ENCODE data around the gene IQCC.

Gene IQCC

DNA sequence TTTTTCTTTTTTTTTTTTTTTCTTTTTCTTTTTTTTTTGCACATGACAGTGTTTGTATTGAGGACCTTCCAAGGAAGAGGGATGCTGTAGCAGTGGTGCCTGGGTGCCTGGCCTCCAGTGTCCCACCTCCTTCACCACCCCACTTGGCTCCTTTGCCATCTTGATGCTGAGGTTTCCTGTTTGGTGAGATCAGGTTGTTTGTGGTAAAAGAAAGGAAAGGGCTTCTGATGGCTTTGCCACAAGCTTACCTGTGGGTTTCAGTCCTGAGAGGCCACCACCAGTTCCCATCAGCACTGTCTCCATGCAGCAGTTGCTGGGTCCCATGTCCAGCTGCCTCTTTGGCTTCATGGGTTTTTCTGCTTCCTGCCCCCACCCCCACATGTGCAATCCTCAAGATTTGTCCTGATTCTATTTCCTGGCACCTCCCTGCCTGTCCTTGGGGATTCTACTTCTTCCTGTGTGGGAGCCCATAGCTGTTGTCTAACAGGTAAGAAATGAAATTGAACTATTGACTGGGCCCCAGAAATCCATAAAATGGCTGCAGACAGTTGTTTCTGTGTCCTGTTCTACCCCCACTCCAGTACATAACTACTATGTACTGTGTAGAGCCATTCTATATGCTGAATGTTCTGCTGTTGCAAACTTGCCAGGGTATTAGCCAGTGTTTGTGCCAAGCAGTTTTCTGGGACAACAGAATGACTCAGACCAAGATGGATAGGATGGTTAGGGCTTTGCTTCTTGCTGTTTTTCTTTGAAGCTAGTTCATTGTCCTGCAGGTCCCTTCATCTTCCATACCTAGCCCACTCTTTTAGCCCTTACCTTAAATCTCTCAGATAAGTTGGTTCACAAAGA is 9.3 kb upstream of the IQCC start:
- DNase-seq: no peak

DNA sequence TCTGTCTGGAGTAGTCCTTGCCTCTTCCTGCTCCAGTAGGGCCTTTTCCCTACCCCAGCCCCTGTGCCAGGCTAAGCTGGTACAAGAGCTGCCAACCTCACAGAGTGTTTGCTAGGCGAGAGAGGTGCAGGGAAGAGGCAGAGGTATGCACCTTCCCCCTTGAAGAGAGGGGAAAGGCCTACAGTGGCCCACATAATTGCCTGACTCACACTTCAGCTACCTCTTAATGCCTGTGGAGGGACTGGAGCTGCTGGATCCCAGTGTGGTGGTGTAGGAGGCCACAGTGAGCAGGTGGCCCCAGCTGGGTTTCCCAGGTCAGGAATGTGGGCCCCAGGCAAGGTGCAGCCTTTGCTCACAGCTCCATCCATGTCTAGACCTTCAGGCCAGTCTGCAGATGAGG is 8.4 kb upstream of the IQCC start:
- no peak for DNase-seq

DNA sequence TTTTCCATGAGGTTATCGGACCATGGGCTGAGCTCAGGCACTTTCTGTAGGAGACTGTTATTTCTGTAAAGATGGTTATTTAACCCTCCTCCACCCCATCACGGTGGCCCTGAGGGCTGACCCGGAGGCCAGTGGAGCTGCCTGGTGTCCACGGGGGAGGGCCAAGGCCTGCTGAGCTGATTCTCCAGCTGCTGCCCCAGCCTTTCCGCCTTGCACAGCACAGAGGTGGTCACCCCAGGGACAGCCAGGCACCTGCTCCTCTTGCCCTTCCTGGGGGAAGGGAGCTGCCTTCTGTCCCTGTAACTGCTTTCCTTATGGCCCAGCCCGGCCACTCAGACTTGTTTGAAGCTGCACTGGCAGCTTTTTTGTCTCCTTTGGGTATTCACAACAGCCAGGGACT is 7.6 kb upstream of the IQCC start:
- no peak for DNase-seq

DNA sequence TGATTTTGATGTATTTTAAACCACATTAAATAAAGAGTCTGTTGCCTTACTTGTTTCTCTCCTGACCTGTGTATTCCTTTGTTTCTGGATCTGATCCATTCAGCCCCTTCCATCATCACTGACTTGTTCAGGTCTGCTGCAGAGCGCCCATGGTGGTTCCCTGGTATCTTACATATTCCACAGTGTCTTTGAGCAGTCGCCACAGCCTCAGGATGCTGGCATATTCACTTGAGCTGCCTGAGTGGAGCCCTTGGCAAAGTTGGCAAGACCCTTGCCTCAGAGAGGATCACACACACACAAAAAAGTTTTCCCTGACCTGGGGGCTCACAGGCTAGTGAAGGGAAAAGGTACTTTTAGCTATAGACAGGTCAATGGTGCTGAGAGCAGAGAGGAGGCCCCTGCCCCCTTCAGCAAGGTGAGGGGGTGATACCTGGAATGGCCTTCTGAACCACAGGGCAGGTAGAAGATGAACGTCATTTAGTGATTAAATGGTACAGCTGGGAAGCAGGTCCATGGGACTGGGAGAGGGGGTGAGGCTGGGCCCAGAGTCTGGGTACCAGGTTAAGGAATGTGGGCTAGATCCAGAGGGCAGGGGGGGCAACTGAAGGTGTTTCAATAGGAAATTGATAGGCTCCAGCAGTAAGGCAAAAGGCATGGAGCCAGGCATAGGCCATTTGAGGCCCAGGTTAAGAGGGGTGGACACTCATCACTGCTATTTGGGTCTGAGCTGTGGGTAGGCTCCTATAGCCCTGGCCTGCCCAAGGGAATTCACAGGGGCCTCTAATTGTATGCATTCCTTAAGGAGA is 7.0 kb upstream of the IQCC start:
- no peak for DNase-seq

DNA sequence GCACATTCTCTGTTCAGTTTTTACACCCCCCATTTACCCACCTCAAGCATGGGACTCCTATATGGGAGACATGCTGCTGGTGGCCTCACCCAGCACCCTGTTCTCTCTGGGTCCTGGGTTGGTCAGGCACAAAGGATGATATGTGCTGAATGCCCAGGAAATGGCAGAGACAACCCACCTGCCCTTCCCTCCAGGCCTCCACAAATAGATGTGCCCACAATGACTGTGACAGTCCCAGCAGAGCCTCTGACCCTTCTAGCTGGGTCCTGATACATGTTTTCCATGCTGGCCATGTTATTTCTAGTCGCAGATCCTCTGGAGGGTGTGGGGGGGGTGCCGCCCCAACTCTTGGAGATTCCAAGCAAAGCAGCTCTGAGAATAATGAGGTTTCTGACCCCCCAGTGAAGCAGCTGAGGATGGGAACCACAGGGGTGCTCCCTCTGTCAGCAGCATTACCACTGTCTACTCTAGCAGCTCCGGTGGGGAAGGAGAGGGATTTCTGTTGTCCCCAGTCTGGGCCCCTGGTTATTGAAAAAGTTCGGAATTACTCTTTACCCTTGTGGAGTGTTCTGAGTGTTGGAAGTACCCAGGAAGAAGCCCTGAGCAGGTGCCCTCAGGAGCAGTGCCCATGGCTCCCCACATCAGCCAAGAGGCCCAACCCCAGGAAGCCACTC is 6.3 kb upstream of the IQCC start:
- no peak for DNase-seq

DNA sequence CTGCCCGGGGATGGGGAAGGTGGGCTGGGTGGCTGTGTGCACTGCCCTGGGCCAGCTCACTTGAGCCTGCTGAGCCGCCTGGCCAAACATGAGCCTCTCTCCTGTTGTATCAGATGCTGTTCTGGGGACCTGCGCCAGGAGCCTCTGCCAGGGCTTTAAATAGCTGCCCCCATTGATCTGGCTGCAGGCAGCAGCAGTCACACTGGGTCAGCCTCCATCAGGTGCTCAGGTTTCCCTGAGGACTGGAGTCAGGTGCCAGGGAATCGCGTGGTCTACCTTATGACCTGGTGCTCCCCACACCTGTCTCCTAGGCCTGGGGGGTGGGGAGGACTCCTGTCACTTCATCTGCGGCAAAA is 5.8 kb upstream of the IQCC start:
- DNase-seq: no peak

DNA sequence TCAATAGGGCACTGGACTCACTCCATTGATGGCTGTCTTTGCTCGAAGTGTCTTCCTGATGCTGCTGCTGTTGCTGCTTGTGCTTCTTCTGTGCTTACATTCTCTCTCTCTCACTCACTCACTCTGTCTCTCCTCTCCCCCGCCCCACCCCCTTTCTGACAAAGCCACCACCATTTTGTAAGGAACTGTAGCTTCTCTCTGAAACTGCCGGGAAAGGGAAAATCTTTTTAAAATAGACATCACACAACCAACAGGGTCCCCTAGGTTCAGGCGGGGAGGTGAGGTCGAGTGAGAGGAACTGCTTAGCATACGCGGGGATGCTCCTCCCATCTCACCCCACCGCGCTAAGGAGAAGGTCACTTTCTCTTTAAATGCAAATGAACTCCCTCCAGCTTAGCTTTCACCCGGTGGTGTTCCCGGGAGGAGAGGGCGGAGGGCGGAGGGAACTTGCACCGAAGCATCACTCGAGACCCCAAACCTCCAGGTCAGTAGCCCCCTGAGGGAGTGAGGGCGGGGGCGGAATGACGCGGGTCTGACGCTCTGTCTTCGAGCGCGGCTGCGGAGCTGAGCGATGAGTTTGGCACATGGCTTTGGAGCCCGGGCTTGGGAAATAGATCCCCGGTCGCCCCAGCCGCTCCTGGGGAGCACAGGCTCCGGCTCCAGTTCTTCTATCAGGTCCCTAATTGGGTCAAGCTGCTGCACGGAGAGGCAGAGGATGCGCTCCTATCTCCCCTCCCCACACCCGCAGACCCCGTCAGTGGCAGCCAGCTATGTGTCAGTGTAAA is 5.1 kb upstream of the IQCC start, which contains the start of gene CCDC28B:
Gene CCDC28B (plus strand): TSS at position 370 of the 785 bp plus-strand sequence. CDS start 1,341 bp downstream, outside the sequence.
- DNase-seq: peak; percentile 44

DNA sequence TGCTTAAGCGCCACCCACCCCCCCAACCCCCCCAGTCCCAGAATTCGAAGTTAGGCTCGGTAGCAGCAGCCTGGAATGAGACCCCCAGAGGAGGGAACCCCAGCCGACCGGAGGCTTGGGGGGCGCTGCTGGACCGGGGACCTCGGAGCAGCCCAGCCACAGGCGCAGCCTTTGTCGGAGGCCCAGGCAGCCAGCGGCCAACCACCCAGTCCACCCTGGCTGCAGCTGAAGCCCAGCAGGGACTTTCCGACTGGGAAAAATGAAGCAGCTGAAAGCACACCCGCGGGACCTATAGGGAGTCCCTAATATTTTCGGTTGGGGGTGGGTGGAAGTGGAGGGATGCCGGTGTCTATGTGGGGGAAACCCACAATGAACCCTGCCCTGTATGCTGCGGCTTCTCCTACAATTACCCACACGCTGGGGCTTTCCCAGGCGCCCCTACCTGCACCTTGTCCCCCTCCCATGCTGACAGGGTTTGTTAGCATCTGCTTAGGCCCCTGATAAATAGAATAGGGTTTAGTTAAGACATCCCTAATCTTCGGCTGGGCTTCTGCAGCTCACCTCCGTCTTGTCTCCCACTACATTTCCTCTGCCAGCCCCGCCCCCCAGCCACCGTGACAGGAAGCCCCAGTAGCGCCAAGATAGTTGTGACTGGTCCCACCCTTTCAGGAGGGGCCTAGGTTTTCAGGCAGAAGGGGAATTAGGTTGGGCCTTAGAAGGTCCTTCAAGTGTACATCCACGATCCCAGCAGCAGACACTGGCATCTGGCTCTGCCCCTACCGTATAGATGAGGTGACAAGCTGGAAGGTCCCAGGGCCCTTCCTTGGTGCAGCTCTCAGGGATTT is 4.2 kb upstream of the IQCC start:
- peak; percentile 72 for DNase-seq

DNA sequence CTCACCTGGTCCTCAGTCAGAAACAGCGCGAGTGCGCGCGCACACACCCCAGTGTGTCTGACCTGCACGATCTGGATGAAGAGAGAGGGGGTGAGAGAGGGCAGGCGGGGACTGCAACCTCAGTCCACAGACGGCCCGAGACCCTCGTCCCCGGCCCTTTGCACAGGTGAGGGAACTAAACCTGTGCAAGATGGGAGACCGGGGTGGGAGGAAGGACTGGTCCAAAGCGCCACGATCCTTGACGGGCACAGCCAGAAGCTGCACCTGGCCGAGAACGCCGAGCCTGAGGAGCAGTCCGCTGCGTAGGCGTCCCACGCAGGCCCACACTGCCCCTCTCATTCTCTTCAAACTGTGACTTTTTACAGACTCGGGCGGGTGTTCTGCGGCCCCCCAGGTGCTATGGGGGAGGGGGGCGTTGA is 519 bp upstream of the IQCC start:
- DNase-seq: no peak

DNA sequence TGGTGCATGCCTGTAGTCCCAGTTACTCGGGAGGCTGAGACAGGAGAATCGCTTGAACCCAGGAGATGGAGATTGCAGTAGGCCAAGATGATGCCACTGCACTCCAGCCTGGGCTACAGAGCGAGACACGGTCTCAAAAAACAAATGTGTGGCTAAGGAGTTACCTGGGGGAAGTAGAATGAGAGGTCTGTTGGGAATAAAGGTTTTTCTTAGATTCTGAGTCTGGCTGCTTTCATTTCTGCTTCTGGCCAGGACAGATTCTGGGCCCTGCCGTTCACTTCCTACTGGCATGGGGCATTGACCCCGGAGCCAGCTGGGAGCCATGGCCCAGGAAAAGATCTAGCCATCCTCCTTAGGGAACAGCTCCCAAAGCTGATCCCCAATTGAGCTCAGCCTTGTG is 3.0 kb downstream of the IQCC start:
- no peak for DNase-seq

DNA sequence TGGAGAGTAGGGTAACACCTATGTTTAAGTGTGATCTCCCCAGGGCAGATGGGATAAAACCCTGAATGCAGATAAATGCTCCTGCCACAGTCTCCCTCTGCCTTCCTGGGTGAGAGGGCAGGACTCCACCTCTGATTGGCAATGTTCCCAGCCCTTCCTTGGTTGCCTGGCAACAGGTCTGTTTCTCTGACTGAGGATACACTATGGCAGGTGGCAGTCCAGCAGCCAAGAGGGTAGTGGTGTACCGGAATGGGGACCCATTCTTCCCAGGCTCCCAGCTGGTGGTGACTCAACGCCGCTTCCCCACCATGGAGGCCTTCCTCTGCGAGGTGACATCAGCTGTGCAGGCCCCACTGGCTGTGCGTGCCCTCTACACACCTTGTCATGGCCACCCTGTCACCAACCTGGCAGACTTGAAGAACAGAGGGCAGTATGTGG is 3.4 kb downstream of the IQCC start, which contains the start of gene DCDC2B:
Gene DCDC2B (plus strand): TSS at position 199 of the 438 bp plus-strand sequence. CDS start 5 bp downstream, at position 204.
- no peak for DNase-seq

DNA sequence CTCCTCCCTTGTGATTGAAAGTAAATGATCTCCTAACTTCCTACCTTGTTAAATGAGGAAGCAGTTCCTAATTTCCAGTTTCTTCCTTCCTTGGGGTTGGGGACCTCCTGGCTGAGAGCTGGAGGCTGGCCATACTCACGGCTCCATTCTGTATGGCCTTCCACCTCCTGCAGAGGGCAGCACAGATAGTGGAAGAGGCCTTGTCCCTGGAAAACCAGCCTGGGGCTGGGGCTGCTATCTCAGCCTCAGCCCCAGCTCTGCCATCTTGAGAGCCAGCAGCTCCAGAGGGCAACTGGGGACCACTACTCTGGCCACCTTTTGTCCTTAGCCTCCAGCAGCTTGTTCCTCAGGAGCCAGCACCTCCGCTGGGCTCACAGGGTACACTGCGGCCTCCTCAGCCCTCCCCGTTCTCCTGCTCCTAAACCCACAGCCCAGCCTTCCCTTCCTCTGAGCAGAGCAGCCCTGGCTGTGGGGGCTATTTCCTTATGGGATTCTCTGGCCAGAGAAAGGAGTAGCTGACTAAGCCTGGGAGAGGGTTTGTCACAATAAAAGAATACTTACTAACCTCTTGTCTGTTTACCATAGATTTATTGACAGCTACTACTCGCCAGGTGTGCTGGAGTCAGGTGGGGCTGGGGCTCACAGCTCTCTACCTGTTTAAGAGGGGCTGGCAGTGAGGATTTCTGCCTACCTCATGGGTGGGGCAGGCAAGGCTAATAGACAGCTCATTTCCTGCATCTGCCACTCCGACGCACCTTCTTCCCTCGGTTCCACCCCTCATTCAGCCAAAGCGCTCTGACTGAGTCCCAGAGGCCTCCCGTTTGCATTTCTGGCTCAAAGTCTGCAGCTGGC is 10.4 kb downstream of the IQCC start:
- peak; percentile 51 for DNase-seq

DNA sequence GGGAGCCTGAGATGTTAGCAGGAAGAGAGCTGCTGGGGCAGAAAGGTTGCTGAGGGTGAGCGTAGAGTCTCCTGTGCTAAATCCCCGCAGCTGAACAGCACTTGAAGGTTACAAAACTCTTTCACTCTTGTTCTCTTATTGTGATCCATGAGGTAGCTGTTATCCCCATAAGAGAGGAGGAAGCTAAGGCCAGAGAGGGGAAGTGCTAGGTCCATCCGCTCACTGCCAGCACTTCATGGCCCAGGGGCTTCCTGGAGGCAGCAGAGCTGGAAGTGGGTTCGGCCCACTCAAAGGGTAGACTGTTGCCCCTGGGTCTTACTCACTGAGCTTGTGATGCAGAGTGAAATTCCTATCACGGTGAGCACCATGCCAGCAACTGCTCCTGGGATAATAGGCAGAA is 11.1 kb downstream of the IQCC start:
- no peak for DNase-seq

DNA sequence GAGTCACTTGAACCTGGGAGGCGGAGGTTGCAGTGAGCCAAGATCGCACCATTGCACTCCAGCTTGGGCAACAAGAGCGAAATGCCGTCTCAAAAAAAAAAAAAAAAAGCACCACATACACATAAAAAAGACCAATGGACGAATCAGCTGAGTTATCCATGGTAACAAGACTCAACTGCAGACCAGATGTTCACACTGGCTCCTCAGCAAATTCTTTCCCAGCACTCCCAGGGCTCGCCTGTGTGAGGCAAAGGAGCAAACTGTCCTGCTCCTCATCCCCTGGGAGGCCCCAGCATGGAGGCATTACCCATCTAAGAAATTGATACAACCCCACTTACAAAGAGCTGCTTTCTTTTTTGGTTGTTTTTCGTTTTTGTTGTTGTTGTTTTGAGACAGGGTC is 13.6 kb downstream of the IQCC start:
- DNase-seq: no peak

DNA sequence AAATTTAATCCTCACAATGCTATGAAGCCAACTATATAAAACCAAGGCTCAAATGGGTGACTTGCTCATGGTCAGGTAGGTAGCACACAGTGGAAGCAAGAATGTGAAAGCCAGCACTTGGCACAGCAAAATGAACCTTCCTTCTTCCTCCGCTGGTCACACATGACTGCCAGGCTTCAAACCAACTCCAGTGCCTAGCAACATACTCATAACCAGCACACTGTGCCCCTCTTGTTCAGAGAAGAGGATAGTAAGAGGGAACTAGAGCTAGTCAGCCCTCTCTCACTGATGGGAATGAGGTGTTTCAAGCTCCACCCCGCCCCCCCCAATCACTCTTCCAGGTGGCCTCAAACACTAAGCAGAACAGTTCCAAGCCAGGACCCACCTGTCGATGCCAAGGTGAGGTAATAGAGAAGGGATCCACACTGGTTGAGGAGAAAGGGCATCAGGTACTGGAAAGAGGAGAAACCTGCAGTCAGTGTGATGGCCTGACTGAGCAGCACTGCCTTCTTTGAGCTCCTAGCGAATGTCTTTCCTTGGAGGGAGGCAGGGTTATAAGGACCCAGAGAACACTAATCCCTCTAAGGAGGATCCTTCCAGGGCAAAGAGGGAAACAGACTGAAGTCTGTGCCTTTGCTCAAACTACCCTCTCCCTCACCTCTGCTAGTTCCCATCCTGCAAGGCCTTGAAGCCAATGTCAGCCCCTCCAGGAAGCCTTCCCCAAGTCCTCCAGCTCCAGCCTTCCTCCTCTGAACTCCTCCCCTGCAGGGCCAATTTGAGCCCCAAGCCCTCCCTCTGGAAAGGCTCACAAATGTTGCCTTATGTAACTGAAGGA is 15.5 kb downstream of the IQCC start:
- no peak for DNase-seq

DNA sequence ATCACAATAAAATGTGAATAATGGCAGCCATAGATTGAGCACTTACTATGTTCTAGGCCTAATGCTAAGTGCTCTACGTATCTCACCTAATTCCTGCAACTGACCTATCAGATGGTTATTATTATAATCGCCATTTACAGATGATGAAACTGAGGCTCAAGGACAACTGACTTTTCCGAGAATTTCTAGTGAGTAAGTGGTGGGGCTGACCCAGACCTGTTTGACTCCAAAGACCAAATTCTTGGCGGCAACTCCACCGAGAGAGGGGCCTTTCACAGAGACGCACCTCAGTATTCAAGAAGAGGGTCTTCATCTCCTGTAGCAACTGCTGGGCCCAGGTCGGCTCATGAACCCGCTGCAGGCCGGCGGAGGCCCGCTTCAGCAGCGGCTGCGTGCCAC is 16.1 kb downstream of the IQCC start:
- DNase-seq: no peak

DNA sequence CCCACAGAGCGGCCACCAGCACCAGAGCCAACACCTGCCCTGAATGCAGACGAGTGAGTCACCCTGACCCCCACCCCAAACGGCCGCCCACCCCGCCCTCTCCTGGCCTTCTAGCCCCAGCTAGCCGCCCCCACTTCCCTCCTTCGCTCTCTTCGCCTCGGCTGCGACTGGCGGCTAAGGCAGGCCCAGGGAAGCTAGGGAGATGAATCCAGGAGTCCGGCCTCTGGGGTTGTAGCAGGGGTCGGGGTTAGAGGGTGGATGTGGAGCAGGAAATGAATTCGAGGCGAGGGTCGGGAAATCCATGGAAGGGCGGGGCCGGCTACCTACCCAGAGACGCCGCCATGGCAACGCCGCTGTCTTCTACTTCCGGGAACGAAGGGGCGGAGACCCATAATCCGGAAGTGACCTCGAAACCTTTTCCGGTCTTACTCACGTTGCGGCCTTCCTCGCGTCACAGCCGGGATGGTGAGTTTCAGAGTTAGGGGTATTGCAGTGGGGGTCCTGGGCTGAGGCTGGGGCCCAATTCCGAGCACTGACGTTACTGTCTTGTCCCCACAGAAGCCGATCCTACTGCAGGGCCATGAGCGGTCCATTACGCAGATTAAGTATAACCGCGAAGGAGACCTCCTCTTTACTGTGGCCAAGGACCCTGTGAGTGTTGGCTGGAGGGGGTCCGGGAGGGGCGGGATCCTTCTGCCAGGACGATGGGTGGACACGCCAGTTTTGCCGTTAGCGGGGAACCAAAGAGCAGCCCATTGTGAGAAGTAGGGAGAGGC is 16.7 kb downstream of the IQCC start, which contains the start of the genes EIF3I and TMEM234:
Gene EIF3I (plus strand): TSS at position 428 of the 776 bp plus-strand sequence. CDS start 35 bp downstream, at position 463.
Gene TMEM234 (minus strand): TSS at position 374 of the 776 bp plus-strand sequence. CDS start 31 bp downstream, at position 343.
- DNase-seq: peak; percentile 85

DNA sequence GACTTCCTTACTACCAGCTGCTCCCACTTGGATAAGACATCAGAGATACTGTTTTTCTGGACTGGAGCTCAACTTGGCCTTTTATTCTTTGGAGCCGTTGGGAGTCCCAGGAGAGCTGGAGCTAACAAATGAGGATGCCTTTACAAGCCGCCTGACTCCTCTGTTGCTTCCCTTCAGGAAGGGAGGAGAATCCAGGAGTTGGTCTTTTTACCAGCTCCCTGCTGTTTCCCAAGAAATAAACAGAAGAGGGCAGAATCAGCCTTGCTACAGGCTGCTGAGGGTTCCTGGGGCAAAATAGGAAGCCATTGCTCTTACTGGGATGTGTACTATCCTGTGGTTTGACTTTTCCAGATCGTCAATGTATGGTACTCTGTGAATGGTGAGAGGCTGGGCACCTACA is 18.2 kb downstream of the IQCC start:
- no peak for DNase-seq

Data from stimulated activated CD4-positive, alpha-beta T cell treated with anti-CD3 and anti-CD28 coated beads, Interleukin-12 subunit alpha, Interleukin-12 subunit beta, amount 100 ng/mL, for 4 hours (primary cell).